ENCODE results near the gene SLC49A3.

- TF ChIP-seq CTCF (conservative IDR thresholded peaks at IDR 0.05; ENCODE audit: low read depth, low read length) (no peak), MAZ (IDR thresholded peaks at IDR 0.05; ENCODE audit: borderline replicate concordance, low read depth, low read length) (no peak), RFX5 (IDR thresholded peaks at IDR 0.05; ENCODE audit: low read depth, low read length) (no peak), RAD21 (IDR thresholded peaks at IDR 0.05; ENCODE audit: low read length) (no peak), RCOR1 (IDR thresholded peaks at IDR 0.05; ENCODE audit: insufficient replicate concordance, low read length) (no peak), NFE2L2 (IDR thresholded peaks at IDR 0.05; ENCODE audit: low read depth, low read length) (no peak)
Observed at GRCh38 chr4:661881-662761, 26.8 kb downstream of the SLC49A3 start.
